Dendritic cell treated with granulocyte-macrophage colony-stimulating factor and Interleukin-4, amounts not matched to agents 40 ng/mL and 50 ng/mL, for 4 days (primary cell): ENCODE results near the gene ACAT2.
"Not testable (repeated sequence)": the region's sequence is repeated elsewhere in the genome, so short reads cannot be mapped to it uniquely, and the experiment has no call there.

Experiments used
- H3K27ac Mint-ChIP-seq: one replicate; pipeline ENCODE4 v1.8.0; 2022; ENCODE audit warnings: mild to moderate bottlenecking, mixed read lengths
- H3K27me3 Mint-ChIP-seq: one replicate; pipeline ENCODE4 v1.8.0; 2022; ENCODE audit warnings: mild to moderate bottlenecking, mixed read lengths
- H3K36me3 Mint-ChIP-seq: one replicate; pipeline ENCODE4 v1.8.0; 2022; ENCODE audit warnings: low read depth, mixed read lengths
- H3K4me1 Mint-ChIP-seq: one replicate; pipeline ENCODE4 v1.8.0; 2022; ENCODE audit warnings: low read depth, mixed read lengths
- H3K4me3 Mint-ChIP-seq: one replicate; pipeline ENCODE4 v1.8.0; 2022; ENCODE audit warnings: mild to moderate bottlenecking, moderate library complexity, mixed read lengths
- H3K9me3 Mint-ChIP-seq: one replicate; pipeline ENCODE4 v1.8.0; 2022; ENCODE audit warnings: mixed read lengths
- intact Hi-C: fragments of 100-400 bp; cut with micrococcal nuclease; formaldehyde crosslinking; loops from one replicate; pipeline ENCODE4 v1.15.0; 2022

The ACAT2 gene

DNA sequence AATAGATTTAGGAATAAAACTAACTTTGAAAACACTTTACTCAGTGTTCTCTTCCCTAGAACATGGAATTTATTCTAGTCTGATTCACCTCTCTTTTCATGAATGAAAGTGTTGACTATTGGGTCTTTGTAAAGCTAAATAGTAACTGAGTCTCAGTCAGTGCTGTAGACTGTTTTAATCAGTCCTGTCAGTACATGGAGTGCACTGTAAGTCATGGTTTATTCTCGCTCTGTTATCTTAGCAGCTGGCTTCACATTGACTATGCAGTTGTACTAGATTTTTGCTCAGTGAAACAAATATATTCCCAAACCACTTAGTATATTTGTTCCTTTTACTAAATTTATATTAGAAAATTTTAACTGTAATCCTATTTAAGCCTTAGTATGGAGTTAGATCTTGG lies 15.1 kb upstream of the ACAT2 start:
- Mint-ChIP-seq H3K4me3 (no peak overlapping the region), H3K27ac (no peak overlapping the region), H3K36me3 (peaks cover 95% of the 10 kb centered on the region), H3K27me3 (no peaks in the 10 kb centered on the region), H3K4me1 (peaks cover 19% of the 10 kb centered on the region), H3K9me3 (no peaks in the 10 kb centered on the region)
- intact Hi-C loops, result no loop called here

GRCh38 chr6:159748127-159748526 lies 13.7 kb upstream of the ACAT2 start:
- H3K27me3 Mint-ChIP-seq, H3K27ac Mint-ChIP-seq, H3K9me3 Mint-ChIP-seq, intact Hi-C loops, H3K4me3 Mint-ChIP-seq: not testable (repeated sequence)
- peaks cover 94% of the 10 kb centered on the region for H3K36me3 Mint-ChIP-seq
- H3K4me1 Mint-ChIP-seq, result peaks cover 19% of the 10 kb centered on the region

DNA sequence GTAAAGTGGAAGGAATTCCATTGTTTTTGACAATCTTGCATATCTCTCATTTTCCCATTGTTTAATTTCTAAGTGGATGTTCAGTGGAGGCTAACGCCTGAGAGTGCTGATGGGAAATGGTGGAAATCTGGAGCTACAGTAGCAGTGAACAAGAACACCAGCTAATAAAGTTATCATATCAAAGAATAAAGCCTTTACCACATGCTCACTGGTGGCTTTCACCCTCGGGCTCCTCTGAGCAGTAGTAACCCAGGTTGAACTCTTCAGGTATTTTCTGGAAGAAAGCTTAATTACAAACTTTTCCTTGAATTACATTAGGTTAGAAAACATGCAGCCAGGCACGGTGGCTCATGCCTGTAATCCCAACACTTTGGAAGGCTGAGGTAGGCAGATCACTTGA lies 10.4 kb upstream of the ACAT2 start:
- H3K4me3 Mint-ChIP-seq, result no peak overlapping the region
- H3K9me3 Mint-ChIP-seq, result no peaks in the 10 kb centered on the region
- H3K36me3 Mint-ChIP-seq, result peaks cover 93% of the 10 kb centered on the region
- no peaks in the 10 kb centered on the region for H3K27me3 Mint-ChIP-seq
- H3K27ac Mint-ChIP-seq, result no peak overlapping the region
- H3K4me1 Mint-ChIP-seq, result no peaks in the 10 kb centered on the region
- intact Hi-C loops, result loop anchor here (5.0 kb wide), 1 partner anchor 36 kb away; the partner anchor contains the start of gene TCP1

DNA sequence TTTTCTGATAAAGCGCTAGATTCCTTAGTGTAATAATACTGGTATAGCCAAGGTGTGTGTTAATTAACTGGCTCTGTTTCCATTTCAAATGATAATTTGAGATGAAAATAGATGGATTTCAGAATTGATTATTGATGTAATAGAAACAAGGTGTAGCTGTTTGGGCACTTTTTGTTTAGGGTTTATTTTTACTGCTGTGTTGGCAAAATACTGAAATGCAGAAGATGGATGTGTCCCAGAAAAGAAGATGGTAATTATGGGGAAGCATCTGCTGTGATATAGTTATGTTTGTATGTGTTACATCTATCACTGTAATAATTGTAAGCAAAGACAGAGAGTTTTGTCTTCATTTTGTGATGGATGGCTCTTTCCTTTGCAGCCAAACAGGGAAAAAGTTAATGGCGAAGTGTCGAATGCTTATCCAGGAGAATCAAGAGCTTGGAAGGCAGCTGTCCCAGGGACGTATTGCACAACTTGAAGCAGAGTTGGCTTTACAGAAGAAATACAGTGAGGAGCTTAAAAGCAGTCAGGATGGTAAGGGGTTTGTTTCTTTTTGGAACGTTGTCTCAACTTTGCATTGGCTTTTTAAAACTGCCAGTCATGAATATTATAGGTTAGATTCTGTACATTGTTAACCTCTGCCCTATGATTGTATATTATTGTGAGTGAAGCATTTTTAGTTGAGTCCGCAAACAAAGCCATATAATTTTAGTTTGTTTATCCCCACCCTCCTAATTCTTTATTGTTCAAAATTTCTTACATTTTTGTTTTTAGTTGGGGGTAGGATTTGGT lies 8.6 kb upstream of the ACAT2 start:
- Mint-ChIP-seq H3K27me3 (no peaks in the 10 kb centered on the region), H3K4me3 (no peak overlapping the region), H3K36me3 (peaks cover 93% of the 10 kb centered on the region), H3K27ac (no peak overlapping the region), H3K4me1 (peaks cover under 1% of the 10 kb centered on the region), H3K9me3 (no peaks in the 10 kb centered on the region)
- intact Hi-C loops, result loop anchor here (5.0 kb wide), 1 partner anchor 34 kb away; the partner anchor contains the start of gene TCP1

DNA sequence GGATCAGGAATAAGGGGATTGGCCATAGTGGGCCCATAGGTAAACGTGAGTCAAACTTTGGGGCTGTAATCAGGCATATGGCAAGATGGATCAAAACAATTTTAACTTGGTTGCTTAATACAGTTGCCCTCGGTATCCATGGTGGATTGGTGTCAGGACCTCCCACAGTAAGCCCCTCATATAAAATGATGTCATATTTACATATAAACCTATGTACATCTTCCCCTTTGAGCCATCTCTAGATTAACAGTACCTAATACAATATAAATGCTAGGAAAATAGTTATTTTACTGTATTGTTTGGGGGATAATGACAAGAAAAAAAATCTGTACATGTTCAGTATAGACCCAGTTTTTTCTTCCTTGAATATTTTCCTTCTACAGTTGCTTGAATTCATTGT lies 7.4 kb upstream of the ACAT2 start:
- Mint-ChIP-seq H3K27me3 (no peaks in the 10 kb centered on the region), H3K4me1 (peaks cover 5% of the 10 kb centered on the region), H3K27ac (no peak overlapping the region), H3K4me3 (no peak overlapping the region), H3K36me3 (peaks cover 90% of the 10 kb centered on the region), H3K9me3 (no peaks in the 10 kb centered on the region)
- intact Hi-C loops, result loop anchor here (5.0 kb wide), 1 partner anchor 33 kb away; the partner anchor contains the start of gene TCP1

DNA sequence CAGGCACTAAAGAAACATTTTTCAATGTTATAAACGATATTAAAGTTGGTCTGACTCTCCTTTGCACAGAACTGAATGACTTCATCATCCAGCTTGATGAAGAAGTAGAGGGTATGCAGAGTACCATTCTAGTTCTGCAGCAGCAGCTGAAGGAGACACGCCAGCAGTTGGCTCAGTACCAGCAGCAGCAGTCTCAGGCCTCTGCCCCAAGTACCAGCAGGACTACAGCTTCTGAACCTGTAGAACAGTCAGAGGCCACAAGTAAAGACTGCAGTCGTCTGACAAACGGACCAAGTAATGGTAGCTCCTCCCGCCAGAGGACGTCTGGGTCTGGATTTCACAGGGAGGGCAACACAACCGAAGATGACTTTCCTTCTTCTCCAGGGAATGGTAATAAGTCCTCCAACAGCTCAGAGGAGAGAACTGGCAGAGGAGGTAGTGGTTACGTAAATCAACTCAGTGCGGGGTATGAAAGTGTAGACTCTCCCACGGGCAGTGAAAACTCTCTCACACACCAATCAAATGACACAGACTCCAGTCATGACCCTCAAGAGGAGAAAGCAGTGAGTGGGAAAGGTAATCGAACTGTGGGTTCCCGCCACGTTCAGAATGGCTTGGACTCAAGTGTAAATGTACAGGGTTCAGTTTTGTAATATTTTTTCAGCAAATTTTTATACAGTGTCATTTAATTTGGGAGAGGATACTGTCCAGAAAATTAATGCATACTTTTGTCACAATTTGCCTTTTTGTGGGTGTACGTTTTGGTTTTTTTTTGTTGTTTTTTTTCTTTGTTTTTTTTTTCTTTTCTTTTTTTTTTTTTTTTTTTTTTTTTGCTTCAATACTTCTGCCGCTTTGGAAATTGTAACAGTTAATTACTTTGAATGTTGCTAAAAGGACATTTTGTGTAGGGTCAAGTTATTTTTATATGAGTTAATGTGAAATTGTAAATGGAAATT lies 6.6 kb upstream of the ACAT2 start:
- peaks cover 12% of the 10 kb centered on the region for H3K4me1 Mint-ChIP-seq
- no peak overlapping the region for H3K4me3 Mint-ChIP-seq
- no peaks in the 10 kb centered on the region for H3K27me3 Mint-ChIP-seq
- intact Hi-C loops, result loop anchor here (5.0 kb wide), 1 partner anchor 32 kb away; the partner anchor contains the start of gene TCP1
- peaks cover 88% of the 10 kb centered on the region for H3K36me3 Mint-ChIP-seq
- no peaks in the 10 kb centered on the region for H3K9me3 Mint-ChIP-seq
- H3K27ac Mint-ChIP-seq, result no peak overlapping the region

DNA sequence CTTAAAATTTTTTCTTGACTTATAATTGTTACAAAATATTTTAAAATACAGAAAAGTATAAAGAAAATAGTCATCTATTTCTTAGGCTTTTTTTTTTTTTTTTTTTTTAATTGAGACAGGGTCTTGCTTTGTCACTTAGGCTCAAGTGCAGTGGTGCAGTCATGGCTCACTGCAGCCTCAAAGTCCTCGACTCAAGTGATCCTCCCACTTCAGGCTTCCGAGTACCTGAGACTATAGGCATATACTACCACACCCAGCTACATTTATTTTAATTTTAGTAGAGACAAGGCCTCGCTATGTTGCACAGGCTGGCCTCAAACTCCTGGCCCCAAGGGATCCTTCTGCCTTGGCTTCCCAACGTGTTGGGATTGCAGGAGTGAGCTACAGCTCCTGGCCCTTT lies 5.3 kb upstream of the ACAT2 start:
- no peaks in the 10 kb centered on the region for H3K9me3 Mint-ChIP-seq
- no peaks in the 10 kb centered on the region for H3K27me3 Mint-ChIP-seq
- H3K4me1 Mint-ChIP-seq, result peaks cover 23% of the 10 kb centered on the region
- peaks cover 89% of the 10 kb centered on the region for H3K36me3 Mint-ChIP-seq
- intact Hi-C loops, result no loop called here
- no peak overlapping the region for H3K27ac Mint-ChIP-seq
- H3K4me3 Mint-ChIP-seq, result no peak overlapping the region

DNA sequence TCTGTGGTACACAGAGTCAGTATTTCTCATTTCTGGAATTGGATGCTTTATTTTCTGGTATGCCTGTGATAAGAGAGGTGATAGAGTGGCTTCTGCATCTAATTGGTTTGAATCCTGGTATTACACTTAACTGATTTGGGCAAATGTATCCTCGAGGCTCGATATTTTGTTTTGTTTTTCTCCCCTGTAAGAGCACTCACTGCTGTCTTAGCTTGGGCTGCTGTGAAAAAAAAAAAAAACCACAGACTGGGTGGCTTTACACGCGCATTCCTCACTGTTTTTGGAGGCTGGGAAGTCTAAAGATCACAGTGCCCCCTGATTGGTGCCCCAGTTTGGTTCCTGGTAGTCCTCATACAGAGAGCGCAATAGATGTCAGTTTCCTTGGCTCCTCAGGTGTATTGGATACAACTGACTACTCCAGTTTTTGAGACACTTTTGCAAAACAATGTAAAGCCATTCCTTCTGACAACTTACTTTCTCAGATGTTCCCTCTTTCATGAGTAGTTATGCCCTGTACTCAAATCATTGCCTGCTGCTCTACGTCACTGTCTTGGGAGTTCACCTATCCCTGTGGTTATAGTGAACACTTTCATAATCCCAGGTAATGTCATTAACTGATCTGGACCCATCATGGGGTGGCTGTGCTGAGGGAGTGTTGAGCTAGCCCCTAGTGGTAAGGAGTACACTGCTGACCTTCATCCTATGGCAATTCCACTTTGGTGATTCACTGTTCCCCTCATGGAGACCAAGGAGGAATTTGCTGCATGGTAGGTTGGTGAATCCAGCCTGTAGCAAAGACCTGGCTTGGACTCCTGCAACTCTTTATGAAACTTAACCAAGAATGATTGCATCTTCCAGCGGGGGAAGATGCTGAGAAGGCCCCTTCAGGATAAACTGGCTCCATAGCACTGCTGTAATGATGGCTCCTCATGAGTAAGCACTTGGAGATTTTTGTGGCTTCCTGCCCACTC lies 3.5 kb upstream of the ACAT2 start:
- H3K9me3 Mint-ChIP-seq, result no peaks in the 10 kb centered on the region
- no peak overlapping the region for H3K4me3 Mint-ChIP-seq
- intact Hi-C loops, result no loop called here

DNA sequence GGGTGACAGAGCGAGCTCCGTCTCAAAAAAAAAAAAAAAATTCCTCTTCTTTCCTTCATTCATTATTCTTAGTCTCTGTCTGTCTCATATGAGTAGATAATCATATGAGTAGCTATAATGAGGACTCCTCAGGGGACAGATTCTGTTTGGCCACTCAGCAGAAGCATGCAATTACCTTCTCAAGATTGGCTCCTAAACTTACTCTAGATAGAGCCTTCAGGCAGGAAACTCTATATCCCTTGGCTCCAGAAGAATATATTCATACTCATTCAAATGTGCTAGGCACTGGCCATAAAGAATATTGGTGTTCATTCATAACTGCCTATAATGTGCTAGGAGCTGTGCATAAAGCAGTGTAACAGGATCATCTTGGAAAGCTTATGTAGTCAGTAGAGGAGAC lies 2.2 kb upstream of the ACAT2 start:
- intact Hi-C loops, result loop anchor here (2.0 kb wide), 1 partner anchor 31 kb away; no protein-coding TSS in a partner anchor
- no peaks in the 10 kb centered on the region for H3K9me3 Mint-ChIP-seq

More for the DNA sequence above, 3.5 kb upstream of the ACAT2 start:
- H3K27ac Mint-ChIP-seq, result no peak overlapping the region
- H3K4me1 Mint-ChIP-seq, result peaks cover 32% of the 10 kb centered on the region
- H3K27me3 Mint-ChIP-seq, result no peaks in the 10 kb centered on the region
- H3K36me3 Mint-ChIP-seq, result peaks cover 91% of the 10 kb centered on the region

DNA sequence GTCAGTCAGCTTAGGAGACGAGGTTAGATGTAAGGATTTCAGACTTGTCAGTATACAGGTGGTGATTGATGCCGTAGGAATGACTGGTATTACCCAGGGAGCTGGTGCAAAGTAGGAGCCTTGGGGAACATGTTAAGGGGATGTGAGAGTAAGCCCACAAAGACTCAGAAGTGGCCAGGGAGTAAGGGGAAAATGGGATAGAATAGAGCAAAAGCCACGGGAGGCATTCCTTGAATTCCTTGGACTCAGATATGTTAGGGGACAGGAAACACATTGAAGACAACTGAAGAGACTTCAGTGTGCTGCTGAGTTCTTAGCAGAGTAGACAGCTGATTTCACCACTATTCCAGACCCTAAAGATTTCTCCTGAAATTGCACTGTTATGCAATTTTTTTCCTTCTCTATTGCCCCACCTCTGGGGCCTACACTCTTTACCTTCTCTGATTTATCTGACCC lies 1.2 kb upstream of the ACAT2 start:
- H3K36me3 Mint-ChIP-seq, result peaks cover 89% of the 10 kb centered on the region
- no peaks in the 10 kb centered on the region for H3K9me3 Mint-ChIP-seq
- intact Hi-C loops, result loop anchor here (2.0 kb wide), 1 partner anchor 32 kb away; no protein-coding TSS in a partner anchor
- peak overlapping the region; percentile 95 for H3K27ac Mint-ChIP-seq
- H3K4me1 Mint-ChIP-seq, result peaks cover 39% of the 10 kb centered on the region
- H3K27me3 Mint-ChIP-seq, result no peaks in the 10 kb centered on the region
- peak overlapping the region; percentile 95 for H3K4me3 Mint-ChIP-seq

More for the DNA sequence above, 2.2 kb upstream of the ACAT2 start:
- Mint-ChIP-seq H3K27ac (no peak overlapping the region), H3K36me3 (peaks cover 89% of the 10 kb centered on the region), H3K4me3 (no peak overlapping the region), H3K4me1 (peaks cover 39% of the 10 kb centered on the region), H3K27me3 (no peaks in the 10 kb centered on the region)

GRCh38 chr6:159761129-159761872 lies 544 bp upstream of the ACAT2 start:
- Mint-ChIP-seq H3K36me3 (peaks cover 88% of the 10 kb centered on the region), H3K27me3 (no peaks in the 10 kb centered on the region), H3K4me1 (peaks cover 39% of the 10 kb centered on the region), H3K9me3 (no peaks in the 10 kb centered on the region), H3K4me3 (peak overlapping the region; percentile 95), H3K27ac (peak overlapping the region; percentile 95)
- intact Hi-C loops, result loop anchor here (2.0 kb wide), 1 partner anchor 32 kb away; no protein-coding TSS in a partner anchor

DNA sequence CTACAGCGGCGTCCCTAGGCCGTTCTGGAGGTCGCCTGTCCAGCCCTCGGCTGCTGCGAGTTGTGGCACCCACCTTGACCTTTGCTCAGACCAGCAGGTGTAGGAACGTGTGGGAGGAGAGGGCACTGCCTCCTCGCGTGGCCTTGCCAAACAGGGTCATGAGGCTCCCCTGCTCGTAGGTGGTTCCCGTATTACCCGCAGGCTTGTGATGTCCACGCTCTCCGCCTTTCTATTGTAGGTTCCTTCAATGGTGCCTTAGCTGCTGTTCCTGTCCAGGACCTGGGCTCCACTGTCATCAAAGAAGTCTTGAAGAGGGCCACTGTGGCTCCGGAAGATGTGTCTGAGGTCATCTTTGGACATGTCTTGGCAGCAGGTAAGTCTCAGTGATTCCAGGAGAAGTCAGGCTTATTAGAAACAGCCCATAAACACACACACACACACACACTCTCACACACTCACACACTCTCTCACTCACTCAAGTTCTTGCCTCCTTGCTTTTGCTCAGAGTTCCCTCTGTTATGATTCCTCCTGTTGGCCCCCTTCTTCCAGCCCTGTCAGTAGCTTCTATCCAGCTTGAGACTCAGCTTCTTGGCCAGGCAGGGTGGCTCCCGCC lies 942 bp downstream of the ACAT2 start:
- peak overlapping the region; percentile 95 for H3K4me3 Mint-ChIP-seq
- no peaks in the 10 kb centered on the region for H3K27me3 Mint-ChIP-seq
- H3K36me3 Mint-ChIP-seq, result peaks cover 88% of the 10 kb centered on the region
- intact Hi-C loops, result loop anchor here (1.0 kb wide), 2 partner anchors 27 to 71 kb away; partner anchors contain the start of gene TCP1
- H3K4me1 Mint-ChIP-seq, result peaks cover 39% of the 10 kb centered on the region
- peak overlapping the region; percentile 95 for H3K27ac Mint-ChIP-seq
- no peaks in the 10 kb centered on the region for H3K9me3 Mint-ChIP-seq
